ENCODE data around the gene TPST2.

- TF ChIP-seq, protein P1, sequence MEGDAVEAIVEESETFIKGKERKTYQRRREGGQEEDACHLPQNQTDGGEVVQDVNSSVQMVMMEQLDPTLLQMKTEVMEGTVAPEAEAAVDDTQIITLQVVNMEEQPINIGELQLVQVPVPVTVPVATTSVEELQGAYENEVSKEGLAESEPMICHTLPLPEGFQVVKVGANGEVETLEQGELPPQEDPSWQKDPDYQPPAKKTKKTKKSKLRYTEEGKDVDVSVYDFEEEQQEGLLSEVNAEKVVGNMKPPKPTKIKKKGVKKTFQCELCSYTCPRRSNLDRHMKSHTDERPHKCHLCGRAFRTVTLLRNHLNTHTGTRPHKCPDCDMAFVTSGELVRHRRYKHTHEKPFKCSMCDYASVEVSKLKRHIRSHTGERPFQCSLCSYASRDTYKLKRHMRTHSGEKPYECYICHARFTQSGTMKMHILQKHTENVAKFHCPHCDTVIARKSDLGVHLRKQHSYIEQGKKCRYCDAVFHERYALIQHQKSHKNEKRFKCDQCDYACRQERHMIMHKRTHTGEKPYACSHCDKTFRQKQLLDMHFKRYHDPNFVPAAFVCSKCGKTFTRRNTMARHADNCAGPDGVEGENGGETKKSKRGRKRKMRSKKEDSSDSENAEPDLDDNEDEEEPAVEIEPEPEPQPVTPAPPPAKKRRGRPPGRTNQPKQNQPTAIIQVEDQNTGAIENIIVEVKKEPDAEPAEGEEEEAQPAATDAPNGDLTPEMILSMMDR (IDR thresholded peaks at IDR 0.05) = no peak
- no peak for TF ChIP-seq EP300 (IDR thresholded peaks at IDR 0.05)
Observed at GRCh38 chr22:26555478-26555877, 34.5 kb downstream of the TPST2 start.
